A673 (cell line): ENCODE data around the gene PKN2. TPM values are rescaled to one million over a fixed set of nuclear protein-coding genes. Genes with fewer than 3 reads are reported as not detected.

Experiments used
- BruUV-seq: library from RNA; stranded (reverse); fragments of 400-500 nt; replicated peaks from 2 replicates; lab custom pipeline; 2021; lab: Mats Ljungman, UMichigan
- CTCF ChIA-PET: fragments of 300-600 bp; sonication (Branson Sonifier 250); formaldehyde crosslinking; loops from one replicate; lab custom pipeline; 2022; ENCODE audit warnings: antibody characterized with exemption; lab: Charles Lee
- POLR2A ChIA-PET: fragments of 300-600 bp; sonication (Branson Sonifier 250); formaldehyde crosslinking; loops from one replicate; lab custom pipeline; 2022; ENCODE audit warnings: antibody characterized with exemption; ENCODE audit not compliant: low non-redundant PET; lab: Charles Lee
- DNase-seq: peaks from one replicate; pipeline ENCODE4 v3.0.0-alpha.2; 2015; ENCODE audit warnings: low spot score
- H3K27ac ChIP-seq: fragments of 200-600 bp; sonication (generic); 2 replicates; pipeline ENCODE4 v1.5.1; 2016; ENCODE audit warnings: mixed run types, low read depth, mild to moderate bottlenecking, mixed read lengths, antibody characterized with exemption, low read length; ENCODE audit not compliant: poor library complexity, severe bottlenecking
- H3K27me3 ChIP-seq: fragments of 200-600 bp; sonication (generic); replicated peaks from 2 replicates; pipeline ENCODE4 v1.6.1; 2017; ENCODE audit warnings: mixed run types, low read depth, mild to moderate bottlenecking, mixed read lengths, antibody characterized with exemption, low read length; ENCODE audit not compliant: insufficient read depth, poor library complexity
- H3K36me3 ChIP-seq: fragments of 200-600 bp; sonication (generic); 2 replicates; pipeline ENCODE4 v1.6.1; 2016; ENCODE audit warnings: mixed run types, mild to moderate bottlenecking, mixed read lengths, antibody characterized with exemption, low read length; ENCODE audit not compliant: insufficient read depth, poor library complexity, severe bottlenecking
- H3K4me1 ChIP-seq: fragments of 200-600 bp; sonication (generic); 2 replicates; pipeline ENCODE4 v1.6.1; 2017; ENCODE audit warnings: mixed run types, mild to moderate bottlenecking, mixed read lengths, antibody characterized with exemption, low read length; ENCODE audit not compliant: insufficient read depth, poor library complexity, severe bottlenecking
- H3K4me3 ChIP-seq: fragments of 200-600 bp; sonication (generic); 2 replicates; pipeline ENCODE4 v1.5.1; 2016; ENCODE audit warnings: low read depth, mixed run types, mild to moderate bottlenecking, mixed read lengths, low read length; ENCODE audit not compliant: poor library complexity, severe bottlenecking
- H3K9me3 ChIP-seq: fragments of 200-600 bp; sonication (generic); 2 replicates; pipeline ENCODE4 v1.6.1; 2016; ENCODE audit warnings: mixed run types, low read depth, mild to moderate bottlenecking, mixed read lengths, antibody characterized with exemption, low read length; ENCODE audit not compliant: poor library complexity, severe bottlenecking
- EZH2 ChIP-seq: fragments of 200-600 bp; sonication (generic); IDR thresholded peaks from 2 replicates; pipeline ENCODE4 v1.6.1; 2017; ENCODE audit warnings: borderline replicate concordance, low read depth, mild to moderate bottlenecking, mixed read lengths, antibody characterized with exemption, low read length; ENCODE audit not compliant: poor library complexity, severe bottlenecking
- intact Hi-C: fragments of 100-400 bp; cut with micrococcal nuclease; formaldehyde crosslinking; loops from one replicate; pipeline ENCODE4 v1.10.0; 2022; ENCODE audit not compliant: unreplicated experiment
- total RNA-seq: library from RNA; stranded (reverse); gene quantifications from 2 replicates; pipeline ENCODE4 v1.2.3, GENCODE V29; 2021
- TF ChIP-seq, protein P1 (sequence below): fragments of 300-800, 200-600 bp; sonication (generic); conservative IDR thresholded peaks from 2 replicates; pipeline ENCODE4 v1.5.1; 2017; ENCODE audit warnings: low read depth, mild to moderate bottlenecking, antibody characterized with exemption, low read length, moderate library complexity, mixed read lengths

PKN2 gene
- total RNA-seq, 1 experiment from 2014 or later = 55.6 TPM

DNA sequence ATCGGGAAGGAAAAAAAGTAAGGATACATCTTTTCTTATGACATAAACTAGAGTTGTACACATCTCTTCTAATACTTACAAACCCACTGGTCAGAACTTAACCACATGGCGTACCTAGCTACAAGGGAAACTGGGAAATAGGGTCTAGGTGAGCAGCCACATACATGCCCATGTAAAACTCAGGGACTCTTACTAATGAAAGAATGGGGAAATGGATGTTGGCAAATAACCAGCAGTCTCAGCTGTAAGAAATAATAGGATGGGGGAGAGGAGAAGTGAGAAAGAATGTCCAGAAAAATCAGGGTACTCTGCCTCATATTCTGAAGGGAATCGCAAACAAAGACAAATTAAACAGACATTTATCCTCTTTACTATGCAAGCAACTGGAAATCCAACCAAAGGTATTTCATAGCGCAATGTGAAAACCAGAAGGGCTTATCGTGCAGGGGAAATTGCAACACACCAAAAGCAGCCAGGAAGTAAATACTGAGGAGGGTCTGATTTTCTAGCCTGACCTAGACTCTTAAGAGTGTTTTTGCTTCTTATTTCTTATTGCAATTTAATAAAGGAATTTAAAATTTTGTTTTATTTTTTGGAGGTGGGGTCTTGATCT, 189.8 kb downstream of the PKN2 start:
- POLR2A ChIA-PET = no interaction called here

DNA sequence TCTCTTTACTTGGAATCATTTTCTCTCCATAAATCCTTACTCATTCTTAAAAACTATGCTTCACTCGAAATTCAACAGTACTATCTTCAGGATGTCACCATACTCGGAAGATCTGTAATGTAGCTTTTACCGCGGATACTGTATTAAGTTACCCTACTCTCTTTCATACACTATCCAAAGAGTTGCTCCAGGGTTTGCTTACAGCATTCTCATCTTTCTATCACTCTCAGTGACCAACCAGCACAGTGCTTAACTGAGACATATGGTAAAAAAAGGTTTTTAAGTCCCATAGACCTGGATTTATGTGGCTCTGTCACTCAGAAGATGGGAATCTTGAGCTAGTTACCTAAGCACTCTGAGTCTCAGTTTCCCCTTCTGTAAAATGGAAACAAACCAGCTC, 191.5 kb downstream of the PKN2 start:
- no peak overlapping the region for H3K4me3 ChIP-seq
- TF ChIP-seq EZH2 = no peak
- TF ChIP-seq, protein P1, sequence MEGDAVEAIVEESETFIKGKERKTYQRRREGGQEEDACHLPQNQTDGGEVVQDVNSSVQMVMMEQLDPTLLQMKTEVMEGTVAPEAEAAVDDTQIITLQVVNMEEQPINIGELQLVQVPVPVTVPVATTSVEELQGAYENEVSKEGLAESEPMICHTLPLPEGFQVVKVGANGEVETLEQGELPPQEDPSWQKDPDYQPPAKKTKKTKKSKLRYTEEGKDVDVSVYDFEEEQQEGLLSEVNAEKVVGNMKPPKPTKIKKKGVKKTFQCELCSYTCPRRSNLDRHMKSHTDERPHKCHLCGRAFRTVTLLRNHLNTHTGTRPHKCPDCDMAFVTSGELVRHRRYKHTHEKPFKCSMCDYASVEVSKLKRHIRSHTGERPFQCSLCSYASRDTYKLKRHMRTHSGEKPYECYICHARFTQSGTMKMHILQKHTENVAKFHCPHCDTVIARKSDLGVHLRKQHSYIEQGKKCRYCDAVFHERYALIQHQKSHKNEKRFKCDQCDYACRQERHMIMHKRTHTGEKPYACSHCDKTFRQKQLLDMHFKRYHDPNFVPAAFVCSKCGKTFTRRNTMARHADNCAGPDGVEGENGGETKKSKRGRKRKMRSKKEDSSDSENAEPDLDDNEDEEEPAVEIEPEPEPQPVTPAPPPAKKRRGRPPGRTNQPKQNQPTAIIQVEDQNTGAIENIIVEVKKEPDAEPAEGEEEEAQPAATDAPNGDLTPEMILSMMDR = no peak
- no TSS peak for BruUV-seq
- intact Hi-C loops = loop anchor here (5.0 kb wide), 2 partner anchors 138 to 268 kb away; no protein-coding TSS in a partner anchor
- H3K4me1 ChIP-seq = peaks cover 12% of the 10 kb centered on the region
- H3K36me3 ChIP-seq = no peaks in the 10 kb centered on the region
- no peak overlapping the region for H3K27ac ChIP-seq
- no peak for DNase-seq
- no peaks in the 10 kb centered on the region for H3K9me3 ChIP-seq
- CTCF ChIA-PET = no interaction called here
- no peaks in the 10 kb centered on the region for H3K27me3 ChIP-seq
- POLR2A ChIA-PET = no interaction called here

More for the DNA sequence above, 189.8 kb downstream of the PKN2 start:
- Histone ChIP-seq H3K4me1 (peaks cover 12% of the 10 kb centered on the region), H3K9me3 (no peaks in the 10 kb centered on the region), H3K27ac (no peak overlapping the region), H3K4me3 (no peak overlapping the region), H3K36me3 (no peaks in the 10 kb centered on the region), H3K27me3 (no peaks in the 10 kb centered on the region)
- intact Hi-C loops = no loop called here
- TF ChIP-seq, protein P1 = no peak
- TF ChIP-seq EZH2 = no peak
- CTCF ChIA-PET = interaction anchor here (0.6 kb wide), 2 partner anchors 20 to 250 kb away, joined by 4 to 10 read pairs; no protein-coding TSS in a partner anchor
- BruUV-seq = no TSS peak
- DNase-seq = peak; percentile 41

DNA sequence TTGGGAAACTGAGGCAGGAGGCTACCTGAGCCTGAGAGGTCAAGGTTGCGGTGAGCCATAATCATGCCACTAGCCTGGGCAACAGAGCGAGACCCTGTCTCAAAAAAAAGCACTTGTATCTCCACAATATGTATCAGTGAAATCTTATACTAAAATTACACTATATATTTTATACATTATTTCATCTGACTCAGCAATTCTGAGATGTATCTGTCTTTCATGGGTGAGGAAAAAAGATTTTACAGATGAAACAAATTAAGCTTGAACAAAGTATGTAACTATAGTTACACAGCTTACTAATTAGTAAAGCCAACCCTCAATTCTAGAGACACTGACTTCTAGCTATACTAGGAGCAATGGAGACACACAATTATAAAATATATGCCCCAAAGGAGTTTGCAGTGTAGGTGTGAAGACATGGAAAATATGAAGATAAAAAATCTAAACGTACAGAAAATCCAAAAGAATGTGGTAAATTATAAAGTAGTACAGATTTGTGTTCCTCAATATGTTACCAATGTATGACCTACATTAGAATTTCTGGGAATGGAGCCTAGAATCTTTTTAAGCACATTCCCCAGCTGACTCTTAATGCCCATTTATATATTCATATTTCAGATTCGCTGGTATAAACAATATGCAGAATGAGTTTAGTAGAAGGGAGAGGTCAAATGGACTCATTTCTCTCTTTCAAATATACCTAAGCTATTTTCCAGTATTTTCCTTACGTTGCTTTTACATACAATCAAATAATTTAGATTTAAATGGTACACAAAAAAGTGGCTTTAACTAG, 192.7 kb downstream of the PKN2 start:
- ChIA-PET CTCF (no interaction called here), POLR2A (no interaction called here)
- H3K36me3 ChIP-seq = no peaks in the 10 kb centered on the region
- TF ChIP-seq EZH2 = no peak
- TF ChIP-seq, protein P1 = no peak
- DNase-seq = no peak
- no peaks in the 10 kb centered on the region for H3K9me3 ChIP-seq
- intact Hi-C loops = loop anchor here (2.0 to 5.0 kb wide), 3 partner anchors 139 to 269 kb away; no protein-coding TSS in a partner anchor
- no peak overlapping the region for H3K4me3 ChIP-seq
- no peaks in the 10 kb centered on the region for H3K27me3 ChIP-seq
- no peak overlapping the region for H3K27ac ChIP-seq
- no TSS peak for BruUV-seq
- peaks cover 12% of the 10 kb centered on the region for H3K4me1 ChIP-seq
